Caco-2 (cell line): ENCODE data around the gene PLEKHA8. TPM values are rescaled to one million over a fixed set of nuclear protein-coding genes. Genes with fewer than 3 reads are reported as not detected.

ENCODE experiments used
- BruUV-seq: library from RNA; stranded (reverse); fragments of 400-500 nt; replicated peaks from 2 replicates; lab custom pipeline; 2021; lab: Mats Ljungman, UMichigan
- CTCF ChIA-PET: fragments of 300-600 bp; sonication (Branson Sonifier 250); formaldehyde crosslinking; loops from one replicate; lab custom pipeline; 2022; ENCODE audit warnings: antibody characterized with exemption; lab: Charles Lee
- POLR2A ChIA-PET: fragments of 300-600 bp; sonication (Branson Sonifier 250); formaldehyde crosslinking; loops from one replicate; lab custom pipeline; 2022; ENCODE audit warnings: antibody characterized with exemption; lab: Charles Lee
- DNase-seq, 2 experiments: peaks; one replicate each; pipeline versions ENCODE4 v3.0.0 to v3.0.0-alpha.2; 2020 to 2022
- H3K27me3 ChIP-seq: replicated peaks from 2 replicates; pipeline ENCODE4 v1.6.0; 2011; ENCODE audit warnings: low read length; ENCODE audit not compliant: control insufficient read depth, insufficient read depth
- H3K36me3 ChIP-seq: 2 replicates; pipeline ENCODE4 v1.5.1; 2011; ENCODE audit warnings: low read length; ENCODE audit not compliant: control insufficient read depth, insufficient read depth
- H3K4me1 ChIP-seq: fragments of 250-450 bp; sonication (Bioruptor Pico); 2 replicates; pipeline ENCODE4 v1.5.1; 2020; ENCODE audit warnings: mild to moderate bottlenecking
- H3K4me3 ChIP-seq: 2 replicates; pipeline ENCODE4 v1.5.1; 2011; ENCODE audit warnings: low read depth, mild to moderate bottlenecking, control low read depth, low read length
- H3K9me3 ChIP-seq: fragments of 250-450 bp; sonication (Bioruptor Pico); 2 replicates; pipeline ENCODE4 v1.5.1; 2020; ENCODE audit warnings: mild to moderate bottlenecking, moderate library complexity
- H3K27ac Mint-ChIP-seq: one replicate; pipeline ENCODE4 v1.8.0; 2022; ENCODE audit warnings: mixed read lengths; ENCODE audit not compliant: unreplicated experiment
- H3K27me3 Mint-ChIP-seq: one replicate; pipeline ENCODE4 v1.8.0; 2022; ENCODE audit warnings: mixed read lengths; ENCODE audit not compliant: insufficient read depth, unreplicated experiment
- H3K36me3 Mint-ChIP-seq: one replicate; pipeline ENCODE4 v1.8.0; 2022; ENCODE audit warnings: mild to moderate bottlenecking, mixed read lengths; ENCODE audit not compliant: insufficient read depth, unreplicated experiment
- H3K4me1 Mint-ChIP-seq: one replicate; pipeline ENCODE4 v1.8.0; 2022; ENCODE audit warnings: low read depth, mixed read lengths; ENCODE audit not compliant: unreplicated experiment
- H3K4me3 Mint-ChIP-seq: one replicate; pipeline ENCODE4 v1.8.0; 2022; ENCODE audit warnings: mild to moderate bottlenecking, moderate library complexity, mixed read lengths; ENCODE audit not compliant: unreplicated experiment
- H3K9me3 Mint-ChIP-seq: one replicate; pipeline ENCODE4 v1.8.0; 2022; ENCODE audit warnings: mixed read lengths; ENCODE audit not compliant: unreplicated experiment
- intact Hi-C: fragments of 100-400 bp; cut with micrococcal nuclease; formaldehyde crosslinking; loops from one replicate; pipeline ENCODE4 v1.10.0; 2022; ENCODE audit not compliant: unreplicated experiment
- total RNA-seq: library from RNA; stranded (reverse); gene quantifications from 2 replicates; pipeline ENCODE4 v1.2.3, GENCODE V29; 2022
- TF ChIP-seq, protein P1 (sequence below), 2 experiments: fragments of 200-600 bp in 1 of 2; IDR thresholded peaks; 1 replicate in 1 of 2; 2 replicates in 1 of 2; pipeline versions ENCODE4 v1.5.1 to v1.8.0; 2011 to 2022; ENCODE audit warnings: antibody characterized with exemption in 1 of 2, control low read depth in 1 of 2, inconsistent platforms in 1 of 2, low read depth in 1 of 2, low read length in 1 of 2, mild to moderate bottlenecking in 1 of 2, moderate library complexity in 1 of 2; ENCODE audit not compliant: insufficient read depth in 1 of 2, severe bottlenecking in 1 of 2, unreplicated experiment in 1 of 2

The PLEKHA8 gene
- total RNA-seq, 1 experiment from 2014 or later = 32.5 TPM

GRCh38 chr7:30104157-30104556 lies 75.9 kb downstream of the PLEKHA8 start:
- Mint-ChIP-seq H3K27ac (no peak overlapping the region), H3K4me3 (no peak overlapping the region), H3K9me3 (peaks cover 6% of the 10 kb centered on the region), H3K36me3 (no peaks in the 10 kb centered on the region), H3K4me1 (peaks cover 10% of the 10 kb centered on the region), H3K27me3 (no peaks in the 10 kb centered on the region)
- BruUV-seq = no TSS peak
- CTCF ChIA-PET = interaction anchor here (0.5 to 0.6 kb wide), 2 partner anchors 30 to 39 kb away, joined by 3 to 4 read pairs; no protein-coding TSS in a partner anchor
- Histone ChIP-seq H3K4me1 (no peaks in the 10 kb centered on the region), H3K27me3 (no peaks in the 10 kb centered on the region), H3K36me3 (no peaks in the 10 kb centered on the region), H3K9me3 (no peaks in the 10 kb centered on the region; the same call in 1 of the 2 replicates), H3K4me3 (no peak overlapping the region)
- intact Hi-C loops = no loop called here
- POLR2A ChIA-PET = no interaction called here
- DNase-seq = no peak
- TF ChIP-seq, protein P1, sequence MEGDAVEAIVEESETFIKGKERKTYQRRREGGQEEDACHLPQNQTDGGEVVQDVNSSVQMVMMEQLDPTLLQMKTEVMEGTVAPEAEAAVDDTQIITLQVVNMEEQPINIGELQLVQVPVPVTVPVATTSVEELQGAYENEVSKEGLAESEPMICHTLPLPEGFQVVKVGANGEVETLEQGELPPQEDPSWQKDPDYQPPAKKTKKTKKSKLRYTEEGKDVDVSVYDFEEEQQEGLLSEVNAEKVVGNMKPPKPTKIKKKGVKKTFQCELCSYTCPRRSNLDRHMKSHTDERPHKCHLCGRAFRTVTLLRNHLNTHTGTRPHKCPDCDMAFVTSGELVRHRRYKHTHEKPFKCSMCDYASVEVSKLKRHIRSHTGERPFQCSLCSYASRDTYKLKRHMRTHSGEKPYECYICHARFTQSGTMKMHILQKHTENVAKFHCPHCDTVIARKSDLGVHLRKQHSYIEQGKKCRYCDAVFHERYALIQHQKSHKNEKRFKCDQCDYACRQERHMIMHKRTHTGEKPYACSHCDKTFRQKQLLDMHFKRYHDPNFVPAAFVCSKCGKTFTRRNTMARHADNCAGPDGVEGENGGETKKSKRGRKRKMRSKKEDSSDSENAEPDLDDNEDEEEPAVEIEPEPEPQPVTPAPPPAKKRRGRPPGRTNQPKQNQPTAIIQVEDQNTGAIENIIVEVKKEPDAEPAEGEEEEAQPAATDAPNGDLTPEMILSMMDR (IDR thresholded peaks at IDR 0.05; ENCODE audit: insufficient read depth in 1 of 2, low read depth in 1 of 2, low read length in 1 of 2, severe bottlenecking in 1 of 2, unreplicated experiment in 1 of 2) = no peak

DNA sequence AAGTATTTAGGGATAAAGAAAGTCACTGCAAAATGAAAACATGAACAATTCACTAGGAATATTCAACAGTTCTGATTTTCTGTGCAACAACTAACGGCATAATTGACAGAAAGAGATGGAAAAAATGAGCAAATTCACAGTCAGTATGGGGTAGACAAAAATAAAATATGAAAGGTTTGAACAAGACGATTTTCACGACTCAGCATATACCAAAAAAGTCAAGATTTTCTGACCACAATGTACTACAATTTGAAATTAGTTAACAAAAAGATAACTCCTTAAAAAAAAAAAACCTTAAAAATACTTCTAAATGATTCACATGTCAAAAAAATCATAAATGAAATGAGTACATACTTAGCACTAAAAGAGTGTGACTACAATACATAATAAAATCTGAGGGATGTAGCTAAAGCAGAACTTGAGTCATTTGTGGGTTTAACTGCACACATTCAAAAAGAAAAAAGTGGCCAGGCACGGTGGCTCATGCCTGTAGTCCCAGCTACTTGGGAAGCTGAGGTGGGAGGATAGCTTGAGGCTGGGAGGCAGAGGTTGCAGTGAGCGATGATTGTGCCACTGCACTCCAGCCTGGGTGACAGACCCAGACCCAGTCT lies 84.0 kb downstream of the PLEKHA8 start:
- Histone ChIP-seq H3K9me3 (peaks cover 19% of the 10 kb centered on the region), H3K4me3 (no peak overlapping the region), H3K36me3 (no peaks in the 10 kb centered on the region), H3K4me1 (no peaks in the 10 kb centered on the region), H3K27me3 (no peaks in the 10 kb centered on the region)
- peaks cover 7% of the 10 kb centered on the region for H3K36me3 Mint-ChIP-seq
- DNase-seq = no peak
- H3K4me1 Mint-ChIP-seq = no peaks in the 10 kb centered on the region
- peaks cover 37% of the 10 kb centered on the region for H3K9me3 Mint-ChIP-seq
- no peak overlapping the region for H3K4me3 Mint-ChIP-seq
- ChIA-PET CTCF (no interaction called here), POLR2A (no interaction called here)
- TF ChIP-seq, protein P1 (IDR thresholded peaks at IDR 0.05; ENCODE audit: insufficient read depth in 1 of 2, low read depth in 1 of 2, low read length in 1 of 2, severe bottlenecking in 1 of 2, unreplicated experiment in 1 of 2) = no peak
- BruUV-seq = no TSS peak
- no peaks in the 10 kb centered on the region for H3K27me3 Mint-ChIP-seq
- intact Hi-C loops = no loop called here
- H3K27ac Mint-ChIP-seq = no peak overlapping the region

- H3K9me3 Mint-ChIP-seq = peaks cover 37% of the 10 kb centered on the region
- no peaks in the 10 kb centered on the region for H3K27me3 ChIP-seq
- no peak for DNase-seq
- H3K4me1 Mint-ChIP-seq = no peaks in the 10 kb centered on the region
- H3K36me3 ChIP-seq = no peaks in the 10 kb centered on the region
- ChIA-PET POLR2A (no interaction called here), CTCF (no interaction called here)
- H3K4me1 ChIP-seq = no peaks in the 10 kb centered on the region
- no TSS peak for BruUV-seq
- TF ChIP-seq, protein P1 (IDR thresholded peaks at IDR 0.05; ENCODE audit: insufficient read depth in 1 of 2, low read depth in 1 of 2, low read length in 1 of 2, severe bottlenecking in 1 of 2, unreplicated experiment in 1 of 2) = no peak
- H3K27ac Mint-ChIP-seq = no peak overlapping the region
- H3K4me3 Mint-ChIP-seq = no peak overlapping the region
- no peaks in the 10 kb centered on the region for H3K27me3 Mint-ChIP-seq
- H3K9me3 ChIP-seq = peaks cover 19% of the 10 kb centered on the region
- no peak overlapping the region for H3K4me3 ChIP-seq
- intact Hi-C loops = no loop called here
- peaks cover 7% of the 10 kb centered on the region for H3K36me3 Mint-ChIP-seq
Measured at GRCh38 chr7:30113144-30113543, 84.9 kb downstream of the PLEKHA8 start.
